Hematopoietic multipotent progenitor cell (in vitro differentiated cells): ENCODE data around the gene REX1BD. TPM values are rescaled to one million over a fixed set of nuclear protein-coding genes. Genes with fewer than 3 reads are reported as not detected.

Source experiments
- small RNA-seq: library from RNA; depleted of rRNA; stranded (forward); fragments of <200 nt; gene quantifications from one replicate; pipeline ENCODE3, GENCODE V24; 2012
- total RNA-seq: library from RNA; depleted of rRNA; stranded (reverse); fragments of >200 nt; gene quantifications from one replicate; pipeline ENCODE4 v1.2.3, GENCODE V29; 2012

Gene REX1BD
- total RNA-seq, 1 donor, result 65.4 TPM

Small RNAs within 50 kb of the gene (small RNA-seq; reads per million reads assigned to genes)
- not detected for gene RN7SL155P

Other genes with a start within 250 kb of the REX1BD start
- gene PGPEP1, start 248.2 kb upstream of the REX1BD start, total RNA-seq, result 47.7 TPM
- 0.27 TPM for gene GDF15, start 202.6 kb upstream of the REX1BD start, total RNA-seq
- gene LRRC25, start 191.2 kb upstream of the REX1BD start, total RNA-seq, result 5.4 TPM
- 82.1 TPM for gene SSBP4, start 169.4 kb upstream of the REX1BD start, total RNA-seq
- gene ISYNA1, start 150.7 kb upstream of the REX1BD start, total RNA-seq, result 109 TPM
- 28.8 TPM for gene ELL, start 66.7 kb upstream of the REX1BD start, total RNA-seq
- 259 TPM for gene FKBP8, start 45.2 kb upstream of the REX1BD start, total RNA-seq
- gene KXD1, start 30.9 kb upstream of the REX1BD start, total RNA-seq, result 102 TPM
- 1,539 TPM for gene UBA52, start 16.9 kb upstream of the REX1BD start, total RNA-seq
- gene CRLF1, start 18.0 kb downstream of the REX1BD start, total RNA-seq, result not detected
- not detected for gene TMEM59L, start 24.1 kb downstream of the REX1BD start, total RNA-seq
- 11.0 TPM for gene KLHL26, start 48.2 kb downstream of the REX1BD start, total RNA-seq
- gene CRTC1, start 94.9 kb downstream of the REX1BD start, total RNA-seq, result 6.7 TPM
- under 0.01 TPM for gene COMP, start 202.5 kb downstream of the REX1BD start, total RNA-seq
- gene UPF1, start 243.2 kb downstream of the REX1BD start, total RNA-seq, result 104 TPM